ENCODE data around the gene LRFN2.

GRCh38 chr6:40419946-40420728, 167.0 kb downstream of the LRFN2 start:
- TF ChIP-seq, protein P1, sequence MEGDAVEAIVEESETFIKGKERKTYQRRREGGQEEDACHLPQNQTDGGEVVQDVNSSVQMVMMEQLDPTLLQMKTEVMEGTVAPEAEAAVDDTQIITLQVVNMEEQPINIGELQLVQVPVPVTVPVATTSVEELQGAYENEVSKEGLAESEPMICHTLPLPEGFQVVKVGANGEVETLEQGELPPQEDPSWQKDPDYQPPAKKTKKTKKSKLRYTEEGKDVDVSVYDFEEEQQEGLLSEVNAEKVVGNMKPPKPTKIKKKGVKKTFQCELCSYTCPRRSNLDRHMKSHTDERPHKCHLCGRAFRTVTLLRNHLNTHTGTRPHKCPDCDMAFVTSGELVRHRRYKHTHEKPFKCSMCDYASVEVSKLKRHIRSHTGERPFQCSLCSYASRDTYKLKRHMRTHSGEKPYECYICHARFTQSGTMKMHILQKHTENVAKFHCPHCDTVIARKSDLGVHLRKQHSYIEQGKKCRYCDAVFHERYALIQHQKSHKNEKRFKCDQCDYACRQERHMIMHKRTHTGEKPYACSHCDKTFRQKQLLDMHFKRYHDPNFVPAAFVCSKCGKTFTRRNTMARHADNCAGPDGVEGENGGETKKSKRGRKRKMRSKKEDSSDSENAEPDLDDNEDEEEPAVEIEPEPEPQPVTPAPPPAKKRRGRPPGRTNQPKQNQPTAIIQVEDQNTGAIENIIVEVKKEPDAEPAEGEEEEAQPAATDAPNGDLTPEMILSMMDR (conservative IDR thresholded peaks at IDR 0.05; ENCODE audit: low read depth, low read length): no peak
- no peak for TF ChIP-seq EZH2 (IDR thresholded peaks at IDR 0.05; ENCODE audit: borderline replicate concordance, low read depth, low read length, poor library complexity, severe bottlenecking)
